ENCODE data around the gene ZNF181.

DNA sequence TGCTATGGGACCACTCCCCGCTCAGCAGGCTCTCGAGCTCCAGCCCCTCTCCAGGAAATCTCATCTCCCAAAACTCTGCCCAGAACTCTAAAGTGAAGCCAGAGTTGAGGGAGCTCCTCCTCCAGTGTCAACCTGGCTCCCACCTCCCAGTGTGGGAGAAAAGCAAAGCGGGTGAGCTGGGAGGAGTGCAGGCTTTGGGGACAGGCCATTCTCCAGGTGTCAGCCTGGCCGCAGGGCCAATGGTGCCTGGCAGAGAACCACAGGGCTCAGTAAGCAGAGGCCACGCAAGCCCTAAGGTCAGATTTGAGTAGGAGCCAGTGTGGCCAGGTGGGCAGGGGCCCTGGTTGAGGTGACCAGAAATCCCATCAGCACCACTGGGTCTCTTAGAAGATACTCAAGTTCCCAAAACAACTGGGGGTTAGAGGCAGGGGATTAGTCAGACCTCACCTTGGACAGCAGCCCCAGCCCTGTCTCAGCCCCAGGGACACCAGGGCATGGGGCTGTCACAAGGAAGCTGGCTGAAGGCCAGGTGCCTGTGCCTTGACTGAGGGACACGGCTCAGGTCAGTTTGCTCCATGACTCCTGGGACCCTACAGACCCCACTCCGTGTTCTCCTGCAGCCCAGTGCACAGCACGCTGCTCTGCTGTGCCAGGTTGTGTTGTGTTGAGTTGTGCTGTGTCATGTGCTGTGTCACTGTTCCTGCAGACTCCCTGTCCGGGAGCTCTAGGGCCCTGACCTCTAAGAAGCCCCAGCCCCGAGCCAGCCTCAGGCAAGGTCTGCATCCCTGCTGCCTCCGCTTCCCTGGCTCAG is 2.8 kb upstream of the ZNF181 start:
- TF ChIP-seq POLR2A (IDR thresholded peaks at IDR 0.05; ENCODE audit: low read length) (no peak), GATA1 (IDR thresholded peaks at IDR 0.05; ENCODE audit: low read depth, low read length) (no peak)
